SK-MEL-5 (cell line): ENCODE measurements around the gene CEL. TPM values are rescaled to one million over a fixed set of nuclear protein-coding genes. Genes with fewer than 3 reads are reported as not detected.
"Not testable (repeated sequence)": the region's sequence is repeated elsewhere in the genome, so short reads cannot be mapped to it uniquely, and the experiment has no call there.

Experiments
- DNase-seq: peaks from one replicate; pipeline ENCODE4 v3.0.0-alpha.2; 2016; ENCODE audit warnings: low read depth, low spot score
- in situ Hi-C: cut with HindIII; loops from 2 replicates; pipeline ENCODE4 v1.10.0; 2016; ENCODE audit warnings: low sequenced_read_pairs, high pct_unique_total_duplicates, low pct_unique_long_range_greater_than_20kb
- total RNA-seq: library from RNA; depleted of rRNA; stranded (reverse); fragments of >200 nt; shearing (Covaris generic); gene quantifications from 2 replicates; pipeline ENCODE4 v1.2.3, GENCODE V29; 2014

The CEL gene
- total RNA-seq, 1 experiment from 2014 or later, result not detected

DNA sequence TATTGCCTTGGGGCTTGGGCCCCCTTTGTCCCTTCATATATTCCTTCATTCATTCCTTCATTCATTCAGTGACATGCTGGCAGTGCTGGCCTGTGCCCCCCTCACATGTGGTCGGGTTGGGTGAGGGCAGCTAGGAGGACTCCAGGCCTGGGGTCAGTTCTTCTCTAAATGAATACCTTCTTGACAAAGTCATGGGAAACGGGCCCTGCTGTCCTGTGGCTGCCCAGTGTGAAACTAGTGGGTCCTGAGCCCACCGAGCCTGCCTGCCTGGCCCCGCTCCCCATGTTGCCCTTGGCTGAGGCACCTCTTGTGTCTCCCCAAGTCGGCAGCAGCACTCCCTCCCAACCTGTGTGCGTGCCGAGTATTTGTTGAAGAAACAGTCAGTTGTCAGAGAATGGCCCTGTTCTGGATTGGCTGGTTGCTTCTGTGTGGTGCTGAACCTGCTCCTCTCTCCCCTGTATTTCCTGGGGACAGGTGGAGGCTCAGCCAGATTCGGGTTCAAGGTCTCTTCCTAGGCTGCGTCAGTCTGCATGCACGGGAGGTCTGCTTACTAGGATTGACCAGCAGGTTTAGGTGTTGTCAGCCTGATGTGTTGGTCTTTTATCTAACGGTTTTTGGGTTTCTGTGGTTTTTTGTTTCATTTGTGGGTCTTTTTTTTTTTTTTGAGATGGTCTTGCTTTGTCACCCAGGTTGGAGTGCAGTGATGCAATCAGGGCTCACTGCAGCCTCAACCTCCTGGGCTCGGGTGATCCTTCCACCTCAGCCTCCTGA is 3.0 kb upstream of the CEL start:
- DNase-seq, result no peak
- in situ Hi-C loops, result no loop called here

DNA sequence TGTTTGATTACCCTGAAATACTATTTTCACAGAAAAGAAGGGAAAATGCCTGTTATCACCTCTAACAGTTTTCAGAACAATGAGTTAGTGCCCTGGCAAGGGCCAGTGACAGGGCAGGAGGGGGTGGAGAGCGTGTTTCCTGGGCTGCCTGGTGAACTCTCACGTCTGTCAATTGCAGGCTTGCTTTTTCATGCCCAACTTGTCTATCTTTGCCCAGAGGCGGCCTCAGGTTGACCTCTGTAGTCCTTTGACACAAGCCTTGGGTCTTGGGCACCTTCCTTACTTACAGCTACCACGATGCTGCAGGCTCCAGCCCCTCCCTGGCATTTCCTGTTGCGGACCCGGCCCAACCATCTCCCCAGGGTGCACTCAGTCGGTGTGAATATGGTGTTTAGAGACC is 2.2 kb upstream of the CEL start:
- in situ Hi-C loops, result no loop called here
- DNase-seq, result no peak

DNA sequence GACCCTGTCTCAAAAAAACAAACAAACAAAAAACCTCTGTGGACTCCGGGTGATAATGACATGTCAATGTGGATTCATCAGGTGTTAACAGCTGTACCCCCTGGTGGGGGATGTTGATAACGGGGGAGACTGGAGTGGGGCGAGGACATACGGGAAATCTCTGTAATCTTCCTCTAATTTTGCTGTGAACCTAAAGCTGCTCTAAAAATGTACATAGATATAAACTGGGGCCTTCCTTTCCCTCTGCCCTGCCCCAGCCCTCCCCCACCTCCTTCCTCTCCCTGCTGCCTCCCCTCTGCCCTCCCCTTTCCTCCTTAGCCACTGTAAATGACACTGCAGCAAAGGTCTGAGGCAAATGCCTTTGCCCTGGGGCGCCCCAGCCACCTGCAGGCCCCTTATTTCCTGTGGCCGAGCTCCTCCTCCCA is 1.4 kb upstream of the CEL start:
- no peak for DNase-seq
- in situ Hi-C loops, result no loop called here

DNA sequence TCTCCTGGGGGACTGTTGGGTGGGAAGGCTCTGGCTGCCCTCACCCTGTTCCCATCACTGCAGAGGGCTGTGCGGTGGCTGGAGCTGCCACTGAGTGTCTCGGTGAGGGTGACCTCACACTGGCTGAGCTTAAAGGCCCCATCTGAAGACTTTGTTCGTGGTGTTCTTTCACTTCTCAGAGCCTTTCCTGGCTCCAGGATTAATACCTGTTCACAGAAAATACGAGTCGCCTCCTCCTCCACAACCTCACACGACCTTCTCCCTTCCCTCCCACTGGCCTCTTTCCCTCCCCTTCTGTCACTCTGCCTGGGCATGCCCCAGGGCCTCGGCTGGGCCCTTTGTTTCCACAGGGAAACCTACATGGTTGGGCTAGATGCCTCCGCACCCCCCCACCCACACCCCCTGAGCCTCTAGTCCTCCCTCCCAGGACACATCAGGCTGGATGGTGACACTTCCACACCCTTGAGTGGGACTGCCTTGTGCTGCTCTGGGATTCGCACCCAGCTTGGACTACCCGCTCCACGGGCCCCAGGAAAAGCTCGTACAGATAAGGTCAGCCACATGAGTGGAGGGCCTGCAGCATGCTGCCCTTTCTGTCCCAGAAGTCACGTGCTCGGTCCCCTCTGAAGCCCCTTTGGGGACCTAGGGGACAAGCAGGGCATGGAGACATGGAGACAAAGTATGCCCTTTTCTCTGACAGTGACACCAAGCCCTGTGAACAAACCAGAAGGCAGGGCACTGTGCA is 590 bp upstream of the CEL start:
- DNase-seq, in situ Hi-C loops: not testable (repeated sequence)

DNA sequence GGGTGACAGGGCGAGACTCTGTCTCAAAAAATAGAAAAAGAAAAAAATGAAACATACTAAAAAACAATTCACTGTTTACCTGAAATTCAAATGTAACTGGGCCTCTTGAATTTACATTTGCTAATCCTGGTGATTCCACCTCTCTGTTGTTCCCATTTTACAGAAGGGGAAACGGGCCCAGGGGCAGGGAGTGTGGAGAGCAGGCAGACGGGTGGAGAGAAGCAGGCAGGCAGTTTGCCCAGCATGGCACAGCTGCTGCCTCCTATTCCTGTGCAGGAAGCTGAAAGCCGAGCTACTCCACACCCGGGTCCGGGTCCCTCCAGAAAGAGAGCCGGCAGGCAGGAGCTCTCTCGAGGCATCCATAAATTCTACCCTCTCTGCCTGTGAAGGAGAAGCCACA is 788 bp downstream of the CEL start:
- in situ Hi-C loops, result not testable (repeated sequence)

DNA sequence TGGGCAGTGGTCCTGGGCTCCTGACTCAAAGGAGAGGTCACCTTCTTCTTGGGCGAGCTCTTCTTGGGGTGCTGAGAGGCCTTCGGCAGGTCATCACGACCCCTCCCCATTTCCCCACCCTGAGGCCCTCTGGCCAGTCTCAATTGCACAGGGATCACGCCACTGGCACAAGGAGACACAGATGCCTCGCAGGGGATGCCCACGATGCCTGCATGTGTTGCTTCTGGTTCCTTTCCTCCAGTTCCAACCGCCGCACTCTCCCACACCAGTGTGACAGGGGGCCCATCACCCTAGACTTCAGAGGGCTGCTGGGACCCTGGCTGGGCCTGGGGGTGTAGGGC is 1.3 kb downstream of the CEL start:
- no peak for DNase-seq
- in situ Hi-C loops, result no loop called here

More for the DNA sequence above, 788 bp downstream of the CEL start:
- DNase-seq, result not testable (repeated sequence)

DNA sequence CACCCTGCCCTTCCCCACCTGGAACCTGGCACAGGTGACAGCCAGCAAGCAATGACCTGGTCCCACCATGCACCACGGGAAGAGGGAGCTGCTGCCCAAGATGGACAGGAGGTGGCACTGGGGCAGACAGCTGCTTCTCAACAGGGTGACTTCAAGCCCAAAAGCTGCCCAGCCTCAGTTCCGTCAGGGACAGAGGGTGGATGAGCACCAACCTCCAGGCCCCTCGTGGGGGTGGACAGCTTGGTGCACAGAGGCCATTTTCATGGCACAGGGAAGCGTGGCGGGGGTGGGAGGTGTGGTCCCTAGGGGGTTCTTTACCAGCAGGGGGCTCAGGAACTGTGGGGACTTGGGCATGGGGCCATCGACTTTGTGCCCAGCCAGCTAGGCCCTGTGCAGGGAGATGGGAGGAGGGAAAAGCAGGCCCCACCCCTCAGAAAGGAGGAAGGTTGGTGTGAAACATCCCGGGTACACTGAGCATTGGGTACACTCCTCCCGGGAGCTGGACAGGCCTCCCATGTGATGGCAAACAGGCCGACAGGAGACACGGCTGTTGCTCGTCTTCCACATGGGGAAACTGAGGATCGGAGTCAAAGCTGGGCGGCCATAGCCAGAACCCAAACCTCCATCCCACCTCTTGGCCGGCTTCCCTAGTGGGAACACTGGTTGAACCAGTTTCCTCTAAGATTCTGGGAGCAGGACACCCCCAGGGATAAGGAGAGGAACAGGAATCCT is 1.9 kb downstream of the CEL start:
- no peak for DNase-seq
- in situ Hi-C loops, result no loop called here

DNA sequence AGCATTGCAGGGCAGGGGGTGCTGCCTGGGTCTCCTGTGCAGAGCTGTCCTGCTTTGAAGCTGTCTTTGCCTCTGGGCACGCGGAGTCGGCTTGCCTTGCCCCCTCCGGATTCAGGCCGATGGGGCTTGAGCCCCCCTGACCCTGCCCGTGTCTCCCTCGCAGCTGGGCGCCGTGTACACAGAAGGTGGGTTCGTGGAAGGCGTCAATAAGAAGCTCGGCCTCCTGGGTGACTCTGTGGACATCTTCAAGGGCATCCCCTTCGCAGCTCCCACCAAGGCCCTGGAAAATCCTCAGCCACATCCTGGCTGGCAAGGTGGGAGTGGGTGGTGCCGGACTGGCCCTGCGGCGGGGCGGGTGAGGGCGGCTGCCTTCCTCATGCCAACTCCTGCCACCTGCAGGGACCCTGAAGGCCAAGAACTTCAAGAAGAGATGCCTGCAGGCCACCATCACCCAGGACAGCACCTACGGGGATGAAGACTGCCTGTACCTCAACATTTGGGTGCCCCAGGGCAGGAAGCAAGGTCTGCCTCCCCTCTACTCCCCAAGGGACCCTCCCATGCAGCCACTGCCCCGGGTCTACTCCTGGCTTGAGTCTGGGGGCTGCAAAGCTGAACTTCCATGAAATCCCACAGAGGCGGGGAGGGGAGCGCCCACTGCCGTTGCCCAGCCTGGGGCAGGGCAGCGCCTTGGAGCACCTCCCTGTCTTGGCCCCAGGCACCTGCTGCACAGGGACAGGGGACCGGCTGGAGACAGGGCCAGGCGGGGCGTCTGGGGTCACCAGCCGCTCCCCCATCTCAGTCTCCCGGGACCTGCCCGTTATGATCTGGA is 2.7 kb downstream of the CEL start:
- no peak for DNase-seq
- in situ Hi-C loops, result no loop called here

DNA sequence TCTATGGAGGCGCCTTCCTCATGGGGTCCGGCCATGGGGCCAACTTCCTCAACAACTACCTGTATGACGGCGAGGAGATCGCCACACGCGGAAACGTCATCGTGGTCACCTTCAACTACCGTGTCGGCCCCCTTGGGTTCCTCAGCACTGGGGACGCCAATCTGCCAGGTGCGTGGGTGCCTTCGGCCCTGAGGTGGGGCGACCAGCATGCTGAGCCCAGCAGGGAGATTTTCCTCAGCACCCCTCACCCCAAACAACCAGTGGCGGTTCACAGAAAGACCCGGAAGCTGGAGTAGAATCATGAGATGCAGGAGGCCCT is 3.2 kb downstream of the CEL start:
- in situ Hi-C loops, result no loop called here
- no peak for DNase-seq

DNA sequence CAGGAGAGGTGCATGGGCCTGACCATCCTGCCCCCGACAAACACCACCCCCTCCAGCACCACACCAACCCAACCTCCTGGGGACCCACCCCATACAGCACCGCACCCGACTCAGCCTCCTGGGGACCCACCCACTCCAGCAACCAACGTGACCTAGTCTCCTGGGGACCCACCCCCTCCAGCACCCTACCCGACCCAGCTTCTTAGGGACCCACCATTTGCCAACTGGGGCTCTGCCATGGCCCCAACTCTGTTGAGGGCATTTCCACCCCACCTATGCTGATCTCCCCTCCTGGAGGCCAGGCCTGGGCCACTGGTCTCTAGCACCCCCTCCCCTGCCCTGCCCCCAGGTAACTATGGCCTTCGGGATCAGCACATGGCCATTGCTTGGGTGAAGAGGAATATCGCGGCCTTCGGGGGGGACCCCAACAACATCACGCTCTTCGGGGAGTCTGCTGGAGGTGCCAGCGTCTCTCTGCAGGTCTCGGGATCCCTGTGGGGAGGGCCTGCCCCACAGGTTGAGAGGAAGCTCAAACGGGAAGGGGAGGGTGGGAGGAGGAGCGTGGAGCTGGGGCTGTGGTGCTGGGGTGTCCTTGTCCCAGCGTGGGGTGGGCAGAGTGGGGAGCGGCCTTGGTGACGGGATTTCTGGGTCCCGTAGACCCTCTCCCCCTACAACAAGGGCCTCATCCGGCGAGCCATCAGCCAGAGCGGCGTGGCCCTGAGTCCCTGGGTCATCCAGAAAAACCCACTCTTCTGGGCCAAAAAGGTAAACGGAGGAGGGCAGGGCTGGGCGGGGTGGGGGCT is 4.6 kb downstream of the CEL start:
- DNase-seq, result no peak
- in situ Hi-C loops, result no loop called here

DNA sequence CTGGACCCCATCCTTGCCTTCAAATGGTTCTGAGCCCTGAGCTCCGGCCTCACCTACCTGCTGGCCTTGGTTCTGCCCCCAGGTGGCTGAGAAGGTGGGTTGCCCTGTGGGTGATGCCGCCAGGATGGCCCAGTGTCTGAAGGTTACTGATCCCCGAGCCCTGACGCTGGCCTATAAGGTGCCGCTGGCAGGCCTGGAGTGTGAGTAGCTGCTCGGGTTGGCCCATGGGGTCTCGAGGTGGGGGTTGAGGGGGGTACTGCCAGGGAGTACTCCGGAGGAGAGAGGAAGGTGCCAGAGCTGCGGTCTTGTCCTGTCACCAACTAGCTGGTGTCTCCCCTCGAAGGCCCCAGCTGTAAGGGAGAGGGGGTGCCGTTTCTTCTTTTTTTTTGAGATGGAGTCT is 5.2 kb downstream of the CEL start:
- in situ Hi-C loops, result no loop called here
- DNase-seq, result no peak

DNA sequence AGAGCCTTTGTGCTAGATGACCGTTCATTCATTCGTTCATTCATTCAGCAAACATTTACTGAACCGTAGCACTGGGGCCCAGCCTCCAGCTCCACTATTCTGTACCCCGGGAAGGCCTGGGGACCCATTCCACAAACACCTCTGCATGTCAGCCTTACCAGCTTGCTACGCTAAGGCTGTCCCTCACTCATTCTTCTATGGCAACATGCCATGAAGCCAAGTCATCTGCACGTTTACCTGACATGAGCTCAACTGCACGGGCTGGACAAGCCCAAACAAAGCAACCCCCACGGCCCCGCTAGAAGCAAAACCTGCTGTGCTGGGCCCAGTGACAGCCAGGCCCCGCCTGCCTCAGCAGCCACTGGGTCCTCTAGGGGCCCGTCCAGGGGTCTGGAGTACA is 6.0 kb downstream of the CEL start:
- in situ Hi-C loops, result no loop called here
- no peak for DNase-seq

DNA sequence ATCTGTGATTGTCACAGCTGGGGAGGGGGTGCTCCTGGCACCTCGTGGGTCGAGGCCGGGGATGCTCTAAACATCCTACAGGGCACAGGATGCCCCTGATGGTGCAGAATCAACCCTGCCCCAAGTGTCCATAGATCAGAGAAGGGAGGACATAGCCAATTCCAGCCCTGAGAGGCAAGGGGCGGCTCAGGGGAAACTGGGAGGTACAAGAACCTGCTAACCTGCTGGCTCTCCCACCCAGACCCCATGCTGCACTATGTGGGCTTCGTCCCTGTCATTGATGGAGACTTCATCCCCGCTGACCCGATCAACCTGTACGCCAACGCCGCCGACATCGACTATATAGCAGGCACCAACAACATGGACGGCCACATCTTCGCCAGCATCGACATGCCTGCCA is 6.7 kb downstream of the CEL start:
- DNase-seq, in situ Hi-C loops: not testable (repeated sequence)

DNA sequence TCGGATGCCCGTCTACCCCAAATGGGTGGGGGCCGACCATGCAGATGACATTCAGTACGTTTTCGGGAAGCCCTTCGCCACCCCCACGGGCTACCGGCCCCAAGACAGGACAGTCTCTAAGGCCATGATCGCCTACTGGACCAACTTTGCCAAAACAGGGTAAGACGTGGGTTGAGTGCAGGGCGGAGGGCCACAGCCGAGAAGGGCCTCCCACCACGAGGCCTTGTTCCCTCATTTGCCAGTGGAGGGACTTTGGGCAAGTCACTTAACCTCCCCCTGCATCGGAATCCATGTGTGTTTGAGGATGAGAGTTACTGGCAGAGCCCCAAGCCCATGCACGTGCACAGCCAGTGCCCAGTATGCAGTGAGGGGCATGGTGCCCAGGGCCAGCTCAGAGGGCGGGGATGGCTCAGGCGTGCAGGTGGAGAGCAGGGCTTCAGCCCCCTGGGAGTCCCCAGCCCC is 8.8 kb downstream of the CEL start:
- in situ Hi-C loops, DNase-seq: not testable (repeated sequence)

DNA sequence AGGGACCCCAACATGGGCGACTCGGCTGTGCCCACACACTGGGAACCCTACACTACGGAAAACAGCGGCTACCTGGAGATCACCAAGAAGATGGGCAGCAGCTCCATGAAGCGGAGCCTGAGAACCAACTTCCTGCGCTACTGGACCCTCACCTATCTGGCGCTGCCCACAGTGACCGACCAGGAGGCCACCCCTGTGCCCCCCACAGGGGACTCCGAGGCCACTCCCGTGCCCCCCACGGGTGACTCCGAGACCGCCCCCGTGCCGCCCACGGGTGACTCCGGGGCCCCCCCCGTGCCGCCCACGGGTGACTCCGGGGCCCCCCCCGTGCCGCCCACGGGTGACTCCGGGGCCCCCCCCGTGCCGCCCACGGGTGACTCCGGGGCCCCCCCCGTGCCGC is 9.2 kb downstream of the CEL start:
- DNase-seq, in situ Hi-C loops: not testable (repeated sequence)

DNA sequence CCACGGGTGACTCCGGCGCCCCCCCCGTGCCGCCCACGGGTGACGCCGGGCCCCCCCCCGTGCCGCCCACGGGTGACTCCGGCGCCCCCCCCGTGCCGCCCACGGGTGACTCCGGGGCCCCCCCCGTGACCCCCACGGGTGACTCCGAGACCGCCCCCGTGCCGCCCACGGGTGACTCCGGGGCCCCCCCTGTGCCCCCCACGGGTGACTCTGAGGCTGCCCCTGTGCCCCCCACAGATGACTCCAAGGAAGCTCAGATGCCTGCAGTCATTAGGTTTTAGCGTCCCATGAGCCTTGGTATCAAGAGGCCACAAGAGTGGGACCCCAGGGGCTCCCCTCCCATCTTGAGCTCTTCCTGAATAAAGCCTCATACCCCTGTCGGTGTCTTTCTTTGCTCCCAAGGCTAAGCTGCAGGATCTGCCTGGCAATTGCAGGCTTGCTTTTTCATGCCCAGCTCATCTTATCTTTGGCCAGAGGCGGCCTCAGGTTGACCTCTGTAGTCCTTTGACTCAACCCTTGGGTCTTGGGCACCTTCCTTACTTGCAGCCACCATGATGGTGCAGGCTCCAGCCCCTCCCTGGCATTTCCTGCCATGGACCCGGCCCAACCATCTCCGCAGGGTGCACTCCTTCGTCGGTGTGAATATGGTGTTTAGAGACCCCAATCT is 9.8 kb downstream of the CEL start:
- in situ Hi-C loops, result no loop called here
- no peak for DNase-seq

DNA sequence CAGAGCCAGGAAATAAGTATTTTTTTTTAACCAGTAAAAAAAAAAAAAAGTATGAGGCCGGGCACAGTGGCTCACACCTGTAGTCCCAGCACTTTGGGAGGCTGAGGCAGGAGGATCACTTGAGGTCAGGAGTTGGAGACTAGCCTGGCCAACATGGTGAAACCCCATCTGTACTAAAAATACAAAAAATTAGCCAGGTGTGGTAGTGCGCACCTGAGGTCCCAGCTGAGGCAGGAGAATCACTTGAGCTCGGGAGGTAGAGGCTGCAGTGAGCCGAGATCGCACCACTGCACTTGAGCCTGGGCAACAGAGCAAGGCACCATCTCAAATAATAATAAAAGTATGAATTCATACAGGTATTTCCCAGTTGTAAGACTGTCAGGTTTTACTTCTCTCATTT is 10.4 kb downstream of the CEL start:
- DNase-seq, in situ Hi-C loops: not testable (repeated sequence)
